ENCODE results near the gene OR1F1. TPM values are rescaled to one million over a fixed set of nuclear protein-coding genes. Genes with fewer than 3 reads are reported as not detected.
A peak's percentile ranks its signal among the peaks of the same experiment; 100 is the strongest.

The OR1F1 gene
- total and polyA plus RNA-seq, 9 of the 15 experiments (the other 6 are each of a cell fraction or from before 2014, with no cell fraction given) = 0.15 to 0.61 (median 0.35) TPM; not detected in 3

DNA sequence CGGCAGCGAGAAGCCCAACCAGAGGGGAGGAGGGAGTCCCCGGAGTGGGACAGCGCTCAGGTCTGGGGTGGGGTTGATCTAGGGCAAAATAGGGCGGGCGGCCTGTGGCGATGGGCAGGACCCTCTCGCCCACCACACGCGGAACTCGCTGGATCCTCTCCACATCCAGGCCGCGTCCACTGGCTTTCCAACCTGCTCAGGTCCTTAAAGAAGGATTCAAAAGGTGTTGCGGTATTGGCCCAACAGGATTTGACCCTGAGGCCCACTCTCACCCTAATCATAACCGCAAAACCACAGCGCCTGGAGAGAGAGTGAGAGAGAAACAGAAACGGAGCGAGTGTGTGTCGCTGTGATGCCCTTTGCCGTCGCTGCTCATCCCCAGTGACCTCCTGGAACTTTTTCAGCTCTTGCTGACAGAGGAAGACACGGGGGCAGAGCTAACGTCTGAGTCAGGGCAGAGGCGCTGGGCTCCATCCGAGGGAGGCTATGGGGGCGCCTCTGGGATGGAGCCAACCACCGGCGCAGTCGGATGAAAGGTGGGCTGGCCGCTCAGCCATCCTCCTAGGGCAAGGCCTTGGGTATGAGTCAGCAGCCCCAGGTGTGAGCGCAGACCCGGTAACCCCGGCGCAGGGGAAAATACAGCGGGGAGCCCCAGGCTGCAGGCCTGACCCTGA lies 16.7 kb upstream of the OR1F1 start (continued):
- TF ChIP-seq, protein P1, sequence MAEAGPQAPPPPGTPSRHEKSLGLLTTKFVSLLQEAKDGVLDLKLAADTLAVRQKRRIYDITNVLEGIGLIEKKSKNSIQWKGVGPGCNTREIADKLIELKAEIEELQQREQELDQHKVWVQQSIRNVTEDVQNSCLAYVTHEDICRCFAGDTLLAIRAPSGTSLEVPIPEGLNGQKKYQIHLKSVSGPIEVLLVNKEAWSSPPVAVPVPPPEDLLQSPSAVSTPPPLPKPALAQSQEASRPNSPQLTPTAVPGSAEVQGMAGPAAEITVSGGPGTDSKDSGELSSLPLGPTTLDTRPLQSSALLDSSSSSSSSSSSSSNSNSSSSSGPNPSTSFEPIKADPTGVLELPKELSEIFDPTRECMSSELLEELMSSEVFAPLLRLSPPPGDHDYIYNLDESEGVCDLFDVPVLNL (CRISPR knock-in tag; IDR thresholded peaks at IDR 0.05; ENCODE audit: low read depth) = no peak
- TF ChIP-seq TAF9B (IDR thresholded peaks at IDR 0.05; ENCODE audit: partially characterized antibody) = no peak
- no peak for TF ChIP-seq ZBTB40 (IDR thresholded peaks at IDR 0.05)
- TF ChIP-seq ZBTB40 (CRISPR knock-in tag; IDR thresholded peaks at IDR 0.05) = no peak
- peak in 1 of 2 experiments; percentile 66; a peak in 1 of 4 replicates for TF ChIP-seq MLLT1 (IDR thresholded peaks at IDR 0.05)
- TF ChIP-seq, protein P2, sequence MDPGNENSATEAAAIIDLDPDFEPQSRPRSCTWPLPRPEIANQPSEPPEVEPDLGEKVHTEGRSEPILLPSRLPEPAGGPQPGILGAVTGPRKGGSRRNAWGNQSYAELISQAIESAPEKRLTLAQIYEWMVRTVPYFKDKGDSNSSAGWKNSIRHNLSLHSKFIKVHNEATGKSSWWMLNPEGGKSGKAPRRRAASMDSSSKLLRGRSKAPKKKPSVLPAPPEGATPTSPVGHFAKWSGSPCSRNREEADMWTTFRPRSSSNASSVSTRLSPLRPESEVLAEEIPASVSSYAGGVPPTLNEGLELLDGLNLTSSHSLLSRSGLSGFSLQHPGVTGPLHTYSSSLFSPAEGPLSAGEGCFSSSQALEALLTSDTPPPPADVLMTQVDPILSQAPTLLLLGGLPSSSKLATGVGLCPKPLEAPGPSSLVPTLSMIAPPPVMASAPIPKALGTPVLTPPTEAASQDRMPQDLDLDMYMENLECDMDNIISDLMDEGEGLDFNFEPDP (CRISPR knock-in tag; IDR thresholded peaks at IDR 0.05) = no peak
- TF ChIP-seq TCF3 (CRISPR knock-in tag; IDR thresholded peaks at IDR 0.05) = no peak
- TF ChIP-seq, protein P3, sequence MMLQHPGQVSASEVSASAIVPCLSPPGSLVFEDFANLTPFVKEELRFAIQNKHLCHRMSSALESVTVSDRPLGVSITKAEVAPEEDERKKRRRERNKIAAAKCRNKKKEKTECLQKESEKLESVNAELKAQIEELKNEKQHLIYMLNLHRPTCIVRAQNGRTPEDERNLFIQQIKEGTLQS (IDR thresholded peaks at IDR 0.05) = peak; percentile 29; the same call in 1 of the 2 replicates
- TF ChIP-seq, protein P3 (CRISPR knock-in tag; conservative IDR thresholded peaks at IDR 0.05) = no peak
- TF ChIP-seq, protein P4, sequence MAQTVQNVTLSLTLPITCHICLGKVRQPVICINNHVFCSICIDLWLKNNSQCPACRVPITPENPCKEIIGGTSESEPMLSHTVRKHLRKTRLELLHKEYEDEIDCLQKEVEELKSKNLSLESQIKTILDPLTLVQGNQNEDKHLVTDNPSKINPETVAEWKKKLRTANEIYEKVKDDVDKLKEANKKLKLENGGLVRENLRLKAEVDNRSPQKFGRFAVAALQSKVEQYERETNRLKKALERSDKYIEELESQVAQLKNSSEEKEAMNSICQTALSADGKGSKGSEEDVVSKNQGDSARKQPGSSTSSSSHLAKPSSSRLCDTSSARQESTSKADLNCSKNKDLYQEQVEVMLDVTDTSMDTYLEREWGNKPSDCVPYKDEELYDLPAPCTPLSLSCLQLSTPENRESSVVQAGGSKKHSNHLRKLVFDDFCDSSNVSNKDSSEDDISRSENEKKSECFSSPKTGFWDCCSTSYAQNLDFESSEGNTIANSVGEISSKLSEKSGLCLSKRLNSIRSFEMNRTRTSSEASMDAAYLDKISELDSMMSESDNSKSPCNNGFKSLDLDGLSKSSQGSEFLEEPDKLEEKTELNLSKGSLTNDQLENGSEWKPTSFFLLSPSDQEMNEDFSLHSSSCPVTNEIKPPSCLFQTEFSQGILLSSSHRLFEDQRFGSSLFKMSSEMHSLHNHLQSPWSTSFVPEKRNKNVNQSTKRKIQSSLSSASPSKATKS (CRISPR knock-in tag; IDR thresholded peaks at IDR 0.05) = no peak
